D721Med (cell line): ENCODE measurements around the gene TICRR.
"Not testable (repeated sequence)": the region's sequence is repeated elsewhere in the genome, so short reads cannot be mapped to it uniquely, and the experiment has no call there.

ENCODE experiments used
- DNase-seq: peaks from one replicate; pipeline ENCODE4 v3.0.0; 2011; ENCODE audit warnings: low spot score; ENCODE audit not compliant: insufficient read length
- FAIRE-seq: peaks from 2 replicates; lab custom pipeline; 2011; peaks lifted over from hg19 to GRCh38; lab: Jason Lieb, UNC
- CTCF ChIP-seq: IDR thresholded peaks from 2 replicates; pipeline ENCODE4 v1.5.1; 2012; ENCODE audit warnings: mild to moderate bottlenecking, control low read depth; ENCODE audit not compliant: insufficient read depth; ENCODE audit errors: missing control alignments

Gene TICRR

GRCh38 chr15:89566621-89567294 is 8.5 kb upstream of the TICRR start:
- TF ChIP-seq CTCF: no peak
- DNase-seq (no peak), FAIRE-seq (no peak)

- no peak for TF ChIP-seq CTCF
- DNase-seq (no peak), FAIRE-seq (no peak)
Observed at GRCh38 chr15:89569090-89569745, 6.1 kb upstream of the TICRR start.

GRCh38 chr15:89575656-89576416 is 567 bp downstream of the TICRR start:
- TF ChIP-seq CTCF: no peak
- DNase-seq (no peak), FAIRE-seq (no peak)

GRCh38 chr15:89576417-89576773 is 1.1 kb downstream of the TICRR start:
- DNase-seq: no peak
- FAIRE-seq: no peak

GRCh38 chr15:89577776-89578115 is 2.5 kb downstream of the TICRR start:
- DNase-seq (no peak), FAIRE-seq (no peak)
- no peak for TF ChIP-seq CTCF

More at GRCh38 chr15:89576417-89576773, 1.1 kb downstream of the TICRR start:
- TF ChIP-seq CTCF: no peak

GRCh38 chr15:89578146-89578545 is 2.9 kb downstream of the TICRR start:
- FAIRE-seq (no peak), DNase-seq (no peak)
- TF ChIP-seq CTCF: no peak

- FAIRE-seq, DNase-seq: not testable (repeated sequence)
Observed at GRCh38 chr15:89580747-89581146, 5.5 kb downstream of the TICRR start.
